Amniotic stem cell (primary cell): ENCODE results near the gene COL4A1.

Experiments used
- DNase-seq: peaks from one replicate; lab custom pipeline; 2025; lab: John Stamatoyannopoulos, UW

COL4A1 gene

DNA sequence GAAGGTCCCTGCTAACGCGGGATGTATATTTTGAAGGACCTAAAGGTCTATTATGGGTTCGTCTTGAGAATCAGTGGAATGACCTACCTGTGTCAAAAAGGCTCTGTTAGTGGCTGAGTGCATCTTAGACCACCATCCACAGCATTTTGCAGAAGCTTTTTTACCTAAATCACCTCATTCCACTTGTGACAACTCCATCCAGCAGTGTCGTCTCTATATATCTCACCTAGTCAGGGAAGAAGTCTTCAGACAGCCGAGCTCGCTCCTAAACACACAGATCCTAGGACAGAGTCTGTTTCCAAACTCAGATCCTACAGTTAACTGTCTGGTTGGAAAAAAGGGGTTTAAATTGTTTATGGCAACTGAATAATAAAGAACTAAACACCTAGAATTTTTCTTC, 33.7 kb downstream of the COL4A1 start:
- DNase-seq: no peak

DNA sequence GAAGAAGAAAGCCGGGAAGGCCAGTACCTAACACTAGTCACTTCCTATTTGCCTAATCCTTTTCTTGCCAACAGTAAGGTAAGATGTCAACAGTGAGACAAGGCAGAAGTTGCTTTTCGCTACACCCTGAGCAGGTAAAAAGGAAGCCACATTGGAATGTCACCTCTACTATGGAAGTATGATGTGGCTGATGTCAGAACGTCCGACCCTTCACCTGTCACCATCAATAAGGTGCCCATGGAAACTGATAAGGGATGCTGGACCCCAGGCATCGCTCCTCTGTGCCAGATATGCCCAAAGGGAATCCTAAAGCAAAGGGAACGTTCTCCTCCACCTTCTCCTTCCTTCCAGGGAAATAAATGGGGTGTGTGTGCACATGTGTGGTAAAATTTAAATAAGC, 34.3 kb downstream of the COL4A1 start:
- DNase-seq: no peak

GRCh38 chr13:110272227-110272626, 34.7 kb downstream of the COL4A1 start:
- no peak for DNase-seq

DNA sequence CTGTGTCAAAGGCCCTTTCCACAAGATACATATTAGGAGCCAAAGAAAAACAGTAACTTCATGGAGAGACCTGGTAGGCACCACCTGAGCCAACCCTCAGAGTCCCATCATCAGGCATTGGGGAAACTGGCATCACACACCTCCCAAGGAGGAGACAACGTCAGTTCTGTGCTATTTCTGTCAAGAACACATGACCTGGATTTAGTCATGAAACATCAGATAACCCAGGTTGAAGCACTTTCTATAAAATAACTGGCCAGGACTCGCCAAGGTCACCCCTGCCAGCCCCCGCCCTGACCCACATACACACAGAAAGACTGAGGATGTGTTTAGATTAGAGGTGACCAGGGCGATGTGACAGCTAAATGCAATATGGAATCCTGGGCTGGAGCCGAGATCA, 35.6 kb downstream of the COL4A1 start:
- no peak for DNase-seq

- no peak for DNase-seq
Measured at GRCh38 chr13:110270507-110270906, 36.5 kb downstream of the COL4A1 start.

DNA sequence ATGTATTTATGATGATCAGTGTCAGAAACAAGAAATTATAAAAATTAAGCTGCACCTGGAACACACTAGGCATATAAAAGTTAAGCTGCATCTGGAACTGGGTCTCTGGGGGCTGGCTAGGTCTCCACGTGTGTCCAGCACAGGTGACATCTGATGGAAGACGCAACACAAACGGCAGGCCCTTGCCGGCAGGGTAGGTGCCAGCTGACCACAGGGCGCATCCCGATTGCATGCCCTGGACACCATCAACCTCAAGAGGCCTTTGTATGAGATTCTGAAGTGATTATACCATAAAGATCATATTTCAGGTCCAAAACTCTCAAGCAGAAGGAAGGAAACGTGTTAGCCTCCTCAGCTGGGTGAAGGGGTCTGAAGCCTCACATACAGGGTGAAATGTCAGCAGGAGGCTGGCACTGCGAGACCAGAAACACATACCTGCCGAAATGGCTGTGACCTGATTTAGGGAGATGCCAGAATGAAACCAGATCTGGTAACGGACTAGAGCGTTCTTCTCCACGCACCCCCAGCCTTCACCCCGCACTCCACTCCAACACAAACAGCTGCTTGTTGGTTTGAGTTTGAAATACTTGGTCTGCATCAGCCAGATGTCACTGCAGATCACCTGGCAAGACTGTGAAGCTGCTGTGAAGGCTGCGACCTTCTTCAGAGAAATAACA, 37.3 kb downstream of the COL4A1 start:
- DNase-seq: no peak

DNA sequence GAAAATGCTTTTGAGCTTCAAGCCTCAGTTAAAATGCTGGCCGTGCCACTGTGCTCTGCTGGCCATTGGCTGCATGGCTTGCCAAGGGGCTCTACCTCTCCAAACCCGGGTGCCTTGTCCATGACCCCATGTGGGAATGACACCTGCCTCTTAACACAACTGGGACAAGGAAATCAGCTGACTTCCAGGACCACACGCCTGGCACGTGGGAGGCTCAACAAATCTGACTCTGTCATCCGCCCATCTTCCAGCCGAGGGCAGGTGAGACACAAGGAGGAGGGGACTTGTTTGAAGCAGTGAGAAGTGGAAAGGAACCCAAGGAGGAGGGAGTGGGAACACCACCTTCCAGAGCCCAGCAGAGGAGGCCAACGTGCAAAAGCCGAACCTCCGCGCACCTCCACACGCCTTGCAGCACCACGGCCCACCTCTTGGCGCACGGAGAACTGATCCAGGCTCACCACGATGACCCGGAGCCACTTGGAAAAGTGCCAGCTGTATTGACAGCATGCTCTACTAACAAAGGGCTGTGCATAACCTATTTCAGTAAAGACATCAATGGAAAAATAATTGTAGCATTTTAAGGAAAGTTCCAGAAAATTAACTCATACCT, 38.3 kb downstream of the COL4A1 start:
- DNase-seq: no peak

- DNase-seq: no peak
Measured at GRCh38 chr13:110268061-110268460, 38.9 kb downstream of the COL4A1 start.

DNA sequence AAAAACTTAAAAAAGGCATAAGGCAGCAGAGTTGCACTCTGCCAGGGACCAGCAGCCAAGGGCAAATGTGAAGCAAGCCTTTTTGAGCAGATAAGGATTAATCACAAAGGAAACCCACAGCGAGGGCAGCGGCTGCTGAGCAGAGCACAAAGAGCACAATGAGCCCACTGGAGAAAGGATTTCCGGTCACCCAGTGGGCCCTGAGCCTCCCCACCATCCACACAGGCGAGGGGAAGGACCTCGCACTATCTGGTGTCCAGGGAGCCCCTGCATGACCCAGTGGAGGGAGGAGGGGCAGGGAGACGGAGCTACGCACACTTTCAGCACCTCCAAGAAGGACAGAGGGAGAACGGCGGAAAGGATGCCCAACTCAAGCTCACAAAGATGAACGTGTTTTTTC, 40.0 kb downstream of the COL4A1 start:
- DNase-seq: no peak

DNA sequence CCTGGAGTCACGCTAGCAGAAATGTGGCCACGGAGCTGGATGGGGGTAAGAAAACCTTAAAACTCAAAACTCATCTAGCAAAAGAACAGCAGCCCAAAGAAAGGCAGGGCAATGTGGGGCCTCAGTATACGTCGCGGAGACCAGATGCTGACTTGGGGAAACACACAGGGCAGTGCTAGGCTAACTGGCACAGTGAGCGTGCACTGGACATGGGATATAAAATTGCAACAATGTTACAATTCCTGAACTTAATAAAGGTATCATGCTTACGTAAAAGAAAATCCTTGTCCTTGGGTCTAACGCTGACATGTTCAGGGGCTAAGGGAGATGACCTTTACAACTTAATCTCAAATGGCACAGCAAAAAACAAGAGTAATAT, 40.5 kb downstream of the COL4A1 start:
- DNase-seq: no peak

DNA sequence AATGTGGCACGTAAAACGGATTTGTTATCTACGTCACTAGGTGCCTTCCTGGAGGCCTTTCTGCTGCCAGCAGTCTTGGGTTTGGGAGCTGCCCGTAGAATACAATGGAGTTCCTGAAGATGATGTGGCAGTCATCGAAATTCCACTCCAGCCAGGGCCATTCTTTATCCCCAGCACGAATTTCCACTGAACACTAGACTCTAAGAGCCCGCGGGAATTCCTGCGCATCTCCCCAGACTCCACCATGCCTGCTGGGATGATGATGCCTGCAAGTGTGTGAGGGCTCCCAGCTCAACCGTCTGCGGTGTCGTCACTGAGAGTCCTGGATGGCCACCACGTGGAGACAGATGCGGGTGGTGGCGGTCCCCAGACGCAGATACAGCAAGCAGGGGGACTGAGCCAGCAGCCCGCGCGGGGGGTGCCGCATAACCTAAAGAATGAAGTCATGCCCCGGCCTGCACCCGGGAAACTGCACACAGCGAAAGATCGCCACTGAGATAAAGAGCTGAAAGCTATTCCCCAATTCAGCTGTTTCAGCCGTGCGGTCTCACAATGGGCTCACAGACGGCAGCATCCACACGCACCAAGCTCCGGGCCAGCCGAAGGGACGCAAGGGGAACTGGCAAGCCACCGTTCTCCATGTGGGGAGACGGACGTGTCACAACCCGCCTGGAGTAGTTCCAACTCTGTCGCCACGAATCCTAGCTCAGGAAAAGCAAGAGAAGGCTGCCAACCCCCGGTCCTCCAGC, 41.1 kb downstream of the COL4A1 start:
- no peak for DNase-seq

- DNase-seq: no peak
Measured at GRCh38 chr13:110265341-110265681, 41.6 kb downstream of the COL4A1 start.

GRCh38 chr13:110264685-110265275, 42.2 kb downstream of the COL4A1 start:
- DNase-seq: no peak

DNA sequence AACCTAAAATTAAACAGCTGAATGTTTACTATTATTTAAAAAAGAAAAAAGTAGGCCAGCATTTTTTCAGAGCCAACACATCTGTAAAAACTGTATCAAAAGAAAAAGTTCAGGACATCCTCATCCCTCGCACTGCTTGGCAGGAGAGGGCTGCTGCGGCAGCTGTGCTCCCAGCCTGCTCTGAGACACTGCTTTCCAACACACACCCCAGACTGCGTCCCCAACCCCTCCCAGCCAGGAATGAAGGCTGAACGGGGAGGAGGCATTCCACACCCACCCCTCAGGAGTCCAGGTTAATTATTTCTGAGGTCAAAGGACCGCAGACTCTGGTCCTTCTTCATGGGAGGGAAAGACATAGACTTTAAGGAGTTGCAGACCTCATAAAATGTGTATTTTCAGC, 43.1 kb downstream of the COL4A1 start:
- DNase-seq: no peak

DNA sequence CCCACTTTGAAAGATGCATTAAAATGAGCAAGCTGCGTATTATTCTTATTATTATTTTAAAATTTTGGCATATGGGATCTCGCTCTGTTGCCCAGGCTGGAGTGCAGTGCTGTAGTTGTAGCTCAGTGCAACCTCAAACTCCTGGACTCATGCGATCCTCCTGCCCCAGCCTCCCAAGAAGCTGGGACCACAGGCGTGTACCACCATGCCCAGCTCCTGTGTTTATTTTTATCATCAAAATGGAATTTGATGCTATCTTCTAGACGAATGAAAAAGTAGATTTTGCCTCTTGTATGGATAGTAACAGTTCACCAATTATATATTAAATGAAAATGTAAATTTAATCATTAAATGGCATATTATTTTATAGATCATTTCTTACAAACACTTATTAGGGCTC, 43.6 kb downstream of the COL4A1 start:
- DNase-seq: no peak

DNA sequence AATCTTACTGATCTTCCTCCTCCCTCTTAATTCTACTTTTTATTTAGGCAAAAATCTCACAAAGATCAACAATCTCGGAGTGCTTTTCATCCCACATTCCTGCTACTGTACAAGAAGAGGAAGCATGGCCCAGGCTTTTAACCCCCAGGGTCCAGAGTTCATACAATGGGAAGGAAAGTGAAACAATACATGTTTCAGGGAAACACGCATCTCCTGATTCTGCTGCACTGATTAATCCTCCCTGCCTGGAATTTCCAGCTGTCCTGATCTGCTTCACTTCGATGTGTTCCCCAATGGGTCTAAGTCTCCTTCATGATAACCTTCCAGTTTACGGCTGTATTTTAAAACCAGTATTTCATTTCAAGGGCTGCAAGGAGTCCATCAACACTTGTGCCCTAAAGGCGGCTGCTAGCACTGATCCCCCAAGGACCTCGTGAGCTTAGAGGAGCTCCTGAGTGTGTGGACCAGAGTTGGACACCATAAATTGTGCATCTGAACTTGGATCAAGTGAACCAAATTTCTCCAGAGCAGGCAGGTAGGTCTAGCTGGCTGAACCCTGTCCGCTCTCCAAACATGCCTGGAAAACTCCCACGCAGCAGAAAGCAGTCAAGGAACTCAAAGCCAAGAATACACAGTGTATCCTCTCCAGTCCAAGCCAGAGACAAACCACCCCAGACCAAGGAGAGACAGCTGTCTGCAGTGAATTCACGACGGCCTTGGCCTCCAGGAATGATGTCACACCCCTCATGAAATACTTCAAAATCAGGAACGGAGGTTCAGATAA, 44.3 kb downstream of the COL4A1 start:
- DNase-seq: no peak

DNA sequence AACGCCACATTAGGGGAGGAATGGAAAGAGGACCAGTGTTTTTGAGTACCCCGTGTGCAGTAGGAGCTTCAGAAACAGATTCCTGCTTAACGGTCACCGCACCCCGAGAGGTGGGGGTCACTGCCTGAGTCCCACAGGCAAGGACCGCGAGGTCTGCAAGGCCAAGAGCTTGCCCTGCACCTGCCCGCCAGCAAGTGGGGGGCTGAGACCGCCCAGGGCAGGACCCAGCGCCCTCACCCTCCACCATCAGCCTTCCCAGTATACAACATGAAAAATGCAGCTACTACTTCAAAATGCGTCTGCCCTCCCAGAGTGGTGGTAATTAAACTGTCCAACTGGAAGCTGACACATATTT, 44.9 kb downstream of the COL4A1 start:
- no peak for DNase-seq

DNA sequence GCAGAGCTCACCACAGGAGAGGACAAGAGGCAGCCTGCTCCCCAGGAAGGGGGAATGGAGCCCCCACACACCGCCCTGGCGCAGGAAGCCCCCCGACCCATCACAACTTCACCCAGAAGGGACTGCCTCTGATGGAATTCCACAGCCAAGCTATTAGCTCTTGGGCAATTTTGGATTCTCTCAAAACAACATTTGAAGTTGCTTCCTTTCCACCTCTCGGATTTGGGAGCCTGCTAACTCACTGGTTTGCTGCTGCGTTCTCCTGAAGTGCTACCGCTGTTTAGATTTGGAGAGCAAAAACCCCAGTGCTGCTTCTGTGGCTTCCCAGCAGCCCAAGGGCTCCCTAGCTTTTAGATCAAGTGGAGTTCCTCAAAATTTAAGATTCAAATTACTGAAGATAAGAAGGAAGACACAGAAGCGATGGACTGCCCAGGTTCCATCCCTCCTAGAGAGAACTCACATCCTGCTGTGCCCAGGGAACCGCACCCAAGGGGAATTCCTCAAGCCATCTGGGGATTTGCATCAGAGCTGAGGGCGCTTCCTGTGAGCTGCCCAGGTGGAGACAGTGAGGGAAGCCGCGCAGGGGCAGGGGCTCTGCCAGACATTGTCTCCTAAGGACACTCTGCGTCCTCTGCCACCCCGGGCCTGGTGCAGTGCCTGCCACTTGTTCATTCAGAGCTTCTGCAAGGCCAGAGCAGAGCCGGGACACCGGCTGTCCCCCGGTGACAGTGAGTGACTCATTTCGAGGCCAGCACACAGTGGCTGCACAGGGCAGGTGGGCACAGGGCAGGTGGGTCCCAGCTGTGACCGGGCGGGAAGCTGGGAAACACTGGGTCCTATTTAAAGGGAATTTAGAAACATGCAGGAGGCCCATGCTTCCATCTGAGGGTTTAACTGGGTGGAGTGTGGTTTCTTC, 45.5 kb downstream of the COL4A1 start:
- DNase-seq: no peak

DNA sequence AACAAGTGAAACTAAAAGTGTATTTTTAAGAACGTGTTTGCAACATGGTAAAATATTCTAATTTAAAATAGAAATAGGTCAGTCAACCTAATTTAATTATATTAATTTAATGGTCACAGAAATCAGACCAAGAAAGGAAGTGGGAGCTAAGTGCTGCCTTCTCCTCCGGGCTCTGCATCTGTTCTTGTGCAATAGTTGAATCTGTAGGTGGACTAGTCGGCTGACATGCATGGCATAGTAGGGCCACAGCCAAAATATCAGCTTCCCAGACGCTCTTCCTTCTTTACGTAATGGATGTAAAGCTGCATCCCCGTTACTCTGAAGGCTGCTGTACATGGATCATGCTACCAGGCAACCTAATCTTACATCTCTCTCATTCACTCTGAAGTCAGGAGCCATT, 47.3 kb downstream of the COL4A1 start:
- DNase-seq: no peak

- DNase-seq: no peak
Measured at GRCh38 chr13:110258876-110259631, 47.9 kb downstream of the COL4A1 start.

GRCh38 chr13:110257408-110257807, 49.5 kb downstream of the COL4A1 start:
- no peak for DNase-seq
